HL-60 (cell line): ENCODE measurements around the gene DPEP1.

Experiments used
- GABPA ChIP-seq: IDR thresholded peaks from 2 replicates; pipeline ENCODE4 v1.6.1; 2012; ENCODE audit warnings: low read depth
- POLR2AphosphoS5 ChIP-seq: IDR thresholded peaks from 2 replicates; pipeline ENCODE4 v1.6.1; 2012; ENCODE audit warnings: low read depth
- TF ChIP-seq, protein P1 (sequence below): IDR thresholded peaks from one replicate; pipeline ENCODE4 v1.5.1; 2011; ENCODE audit warnings: low read length, control low read depth, inconsistent platforms; ENCODE audit not compliant: insufficient read depth

GRCh38 chr16:89616623-89617022 lies 3.2 kb downstream of the DPEP1 start:
- TF ChIP-seq, protein P1, sequence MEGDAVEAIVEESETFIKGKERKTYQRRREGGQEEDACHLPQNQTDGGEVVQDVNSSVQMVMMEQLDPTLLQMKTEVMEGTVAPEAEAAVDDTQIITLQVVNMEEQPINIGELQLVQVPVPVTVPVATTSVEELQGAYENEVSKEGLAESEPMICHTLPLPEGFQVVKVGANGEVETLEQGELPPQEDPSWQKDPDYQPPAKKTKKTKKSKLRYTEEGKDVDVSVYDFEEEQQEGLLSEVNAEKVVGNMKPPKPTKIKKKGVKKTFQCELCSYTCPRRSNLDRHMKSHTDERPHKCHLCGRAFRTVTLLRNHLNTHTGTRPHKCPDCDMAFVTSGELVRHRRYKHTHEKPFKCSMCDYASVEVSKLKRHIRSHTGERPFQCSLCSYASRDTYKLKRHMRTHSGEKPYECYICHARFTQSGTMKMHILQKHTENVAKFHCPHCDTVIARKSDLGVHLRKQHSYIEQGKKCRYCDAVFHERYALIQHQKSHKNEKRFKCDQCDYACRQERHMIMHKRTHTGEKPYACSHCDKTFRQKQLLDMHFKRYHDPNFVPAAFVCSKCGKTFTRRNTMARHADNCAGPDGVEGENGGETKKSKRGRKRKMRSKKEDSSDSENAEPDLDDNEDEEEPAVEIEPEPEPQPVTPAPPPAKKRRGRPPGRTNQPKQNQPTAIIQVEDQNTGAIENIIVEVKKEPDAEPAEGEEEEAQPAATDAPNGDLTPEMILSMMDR, result no peak
- no peak for TF ChIP-seq POLR2AphosphoS5
- no peak for TF ChIP-seq GABPA
